Mucosa of rectum (tissue), 2 donors: ENCODE measurements around the gene MAP3K8.
A peak's percentile ranks its signal among the peaks of the same experiment; 100 is the strongest.

ENCODE experiments used
- H3K27ac ChIP-seq, 2 donors: one replicate each; pipeline ENCODE4 v1.7.0; 2013; ENCODE audit warnings: inconsistent platforms in 2 of 2, low read depth in 2 of 2, low read length in 2 of 2
- H3K27me3 ChIP-seq, 2 donors: one replicate each; pipeline ENCODE4 v1.7.0; 2013; ENCODE audit warnings: low read length in 2 of 2; ENCODE audit not compliant: control insufficient read depth in 2 of 2, insufficient read depth in 2 of 2
- H3K36me3 ChIP-seq, 2 donors: one replicate each; pipeline ENCODE4 v1.7.0; 2013; ENCODE audit warnings: low read length in 2 of 2; ENCODE audit not compliant: control insufficient read depth in 2 of 2, insufficient read depth in 2 of 2
- H3K4me1 ChIP-seq, 2 donors: one replicate each; pipeline ENCODE4 v1.7.0; 2013; ENCODE audit warnings: low read length in 2 of 2, mild to moderate bottlenecking in 1 of 2; ENCODE audit not compliant: control insufficient read depth in 2 of 2, insufficient read depth in 2 of 2
- H3K4me3 ChIP-seq, 2 donors: one replicate each; pipeline ENCODE4 v1.7.0; 2013; ENCODE audit warnings: low read length in 2 of 2
- H3K9ac ChIP-seq, 2 donors: one replicate each; pipeline ENCODE4 v1.7.0; 2013; ENCODE audit warnings: low read length in 2 of 2, low read depth in 1 of 2, mild to moderate bottlenecking in 1 of 2
- H3K9me3 ChIP-seq, 2 donors: one replicate each; pipeline ENCODE4 v1.7.0; 2013; ENCODE audit warnings: low read length in 2 of 2; ENCODE audit not compliant: control insufficient read depth in 2 of 2
- donor health status: healthy.
- donor health status: Normal muscosa, but diverticular disease.

Gene MAP3K8

GRCh38 chr10:30433730-30434272 lies at the start of gene MAP3K8:
Gene MAP3K8 (plus strand): TSS chr10:30434184. CDS start chr10:30438939, 4,755 bp downstream.
- Histone ChIP-seq H3K27me3 (no peaks in the 10 kb centered on the region), H3K9ac (peak within 1 kb of the TSS; percentile 94 to 96), H3K4me3 (peak within 1 kb of the TSS; percentile 87), H3K4me1 (peaks cover 23 to 31% of the 10 kb centered on the region in 2 donors), H3K9me3 (no peaks in the 10 kb centered on the region), H3K36me3 (peaks cover 6 to 8% of the 10 kb centered on the region in 2 donors), H3K27ac (peak within 1 kb of the TSS; percentile 99)

GRCh38 chr10:30384701-30385201 lies 49.2 kb upstream of the MAP3K8 start:
- no peaks in the 10 kb centered on the region for H3K27me3 ChIP-seq
- no peak overlapping the region for H3K27ac ChIP-seq

GRCh38 chr10:30386801-30387588 lies 47.0 kb upstream of the MAP3K8 start:
- Histone ChIP-seq H3K36me3 (no peaks in the 10 kb centered on the region), H3K9ac (no peak overlapping the region), H3K4me1 (no peaks in the 10 kb centered on the region), H3K27ac (no peak overlapping the region), H3K9me3 (no peaks in the 10 kb centered on the region), H3K27me3 (no peaks in the 10 kb centered on the region), H3K4me3 (no peak overlapping the region)

More at GRCh38 chr10:30384701-30385201, 49.2 kb upstream of the MAP3K8 start:
- Histone ChIP-seq H3K4me3 (no peak overlapping the region), H3K36me3 (no peaks in the 10 kb centered on the region), H3K4me1 (no peaks in the 10 kb centered on the region), H3K9me3 (no peaks in the 10 kb centered on the region), H3K9ac (no peak overlapping the region)

GRCh38 chr10:30387646-30388243 lies 46.2 kb upstream of the MAP3K8 start:
- peaks cover 2 to 3% of the 10 kb centered on the region in 2 donors for H3K4me1 ChIP-seq
- H3K9ac ChIP-seq = no peak overlapping the region
- H3K4me3 ChIP-seq = no peak overlapping the region
- H3K27me3 ChIP-seq = no peaks in the 10 kb centered on the region
- H3K27ac ChIP-seq = no peak overlapping the region
- no peaks in the 10 kb centered on the region for H3K9me3 ChIP-seq
- no peaks in the 10 kb centered on the region for H3K36me3 ChIP-seq

GRCh38 chr10:30389543-30389942 lies 44.4 kb upstream of the MAP3K8 start:
- Histone ChIP-seq H3K9ac (no peak overlapping the region), H3K36me3 (no peaks in the 10 kb centered on the region), H3K27ac (no peak overlapping the region), H3K9me3 (no peaks in the 10 kb centered on the region), H3K4me3 (no peak overlapping the region), H3K27me3 (no peaks in the 10 kb centered on the region), H3K4me1 (peaks cover 3 to 4% of the 10 kb centered on the region in 2 donors)

GRCh38 chr10:30390207-30390606 lies 43.8 kb upstream of the MAP3K8 start:
- Histone ChIP-seq H3K27me3 (no peaks in the 10 kb centered on the region), H3K9me3 (no peaks in the 10 kb centered on the region), H3K36me3 (no peaks in the 10 kb centered on the region), H3K4me1 (peaks cover 3 to 4% of the 10 kb centered on the region in 2 donors), H3K4me3 (no peak overlapping the region), H3K9ac (no peak overlapping the region), H3K27ac (no peak overlapping the region)

- no peak overlapping the region for H3K27ac ChIP-seq
- no peak overlapping the region for H3K9ac ChIP-seq
- H3K36me3 ChIP-seq = no peaks in the 10 kb centered on the region
- H3K4me1 ChIP-seq = peaks cover 3 to 4% of the 10 kb centered on the region in 2 donors
- no peak overlapping the region for H3K4me3 ChIP-seq
- H3K27me3 ChIP-seq = no peaks in the 10 kb centered on the region
- H3K9me3 ChIP-seq = no peaks in the 10 kb centered on the region
Measured at GRCh38 chr10:30391266-30391665, 42.7 kb upstream of the MAP3K8 start.

- Histone ChIP-seq H3K27ac (peak overlapping the region in 1 of 2 donors; percentile 23), H3K36me3 (no peaks in the 10 kb centered on the region), H3K4me1 (peaks cover 3 to 4% of the 10 kb centered on the region in 2 donors), H3K9me3 (no peaks in the 10 kb centered on the region), H3K27me3 (no peaks in the 10 kb centered on the region), H3K9ac (peak overlapping the region; percentile 9 to 41), H3K4me3 (peak overlapping the region; percentile 31 to 65)
Measured at GRCh38 chr10:30392564-30392990, 41.4 kb upstream of the MAP3K8 start.

- Histone ChIP-seq H3K27ac (no peak overlapping the region), H3K36me3 (no peaks in the 10 kb centered on the region), H3K27me3 (no peaks in the 10 kb centered on the region), H3K9ac (no peak overlapping the region), H3K4me3 (no peak overlapping the region), H3K9me3 (no peaks in the 10 kb centered on the region), H3K4me1 (peaks cover 3 to 4% of the 10 kb centered on the region in 2 donors)
Measured at GRCh38 chr10:30396293-30396692, 37.7 kb upstream of the MAP3K8 start.

GRCh38 chr10:30396698-30397097 lies 37.3 kb upstream of the MAP3K8 start:
- no peak overlapping the region for H3K27ac ChIP-seq
- H3K4me3 ChIP-seq = no peak overlapping the region
- H3K4me1 ChIP-seq = peaks cover 3 to 4% of the 10 kb centered on the region in 2 donors
- H3K9ac ChIP-seq = no peak overlapping the region
- H3K36me3 ChIP-seq = no peaks in the 10 kb centered on the region
- no peaks in the 10 kb centered on the region for H3K27me3 ChIP-seq
- H3K9me3 ChIP-seq = no peaks in the 10 kb centered on the region
